H1 (cell line): ENCODE measurements around the gene EPHA2.

ENCODE experiments used
- ATF3 ChIP-seq: IDR thresholded peaks from 2 replicates; pipeline ENCODE4 v1.6.1; 2011; ENCODE audit warnings: low read depth, mild to moderate bottlenecking, low read length; ENCODE audit not compliant: insufficient read depth
- CTCF ChIP-seq, 3 experiments: IDR thresholded peaks; 1 replicate in 2 of 3; 2 replicates in 1 of 3; pipeline versions ENCODE4 v1.5.1 to v1.6.1; 2011; ENCODE audit warnings: low read length in 3 of 3, mild to moderate bottlenecking in 3 of 3, inconsistent platforms in 2 of 3, low read depth in 1 of 3, moderate library complexity in 1 of 3; ENCODE audit not compliant: insufficient read depth in 1 of 3; ENCODE audit errors: control extremely low read depth in 1 of 3
- EP300 ChIP-seq, 2 experiments: IDR thresholded peaks; 1 replicate in 1 of 2; 2 replicates in 1 of 2; pipeline ENCODE4 v1.6.1; 2011 to 2012; ENCODE audit warnings: low read depth in 2 of 2, low read length in 2 of 2, mild to moderate bottlenecking in 2 of 2, borderline replicate concordance in 1 of 2, inconsistent platforms in 1 of 2, moderate library complexity in 1 of 2
- EZH2 ChIP-seq: fragments of 200-600 bp; sonication (generic); IDR thresholded peaks from 2 replicates; pipeline ENCODE4 v1.7.1; 2012; ENCODE audit warnings: low read depth, mild to moderate bottlenecking, moderate library complexity, low read length, inconsistent platforms; ENCODE audit not compliant: severe bottlenecking
- JUN ChIP-seq: IDR thresholded peaks from 2 replicates; pipeline ENCODE4 v1.6.1; 2011; ENCODE audit warnings: low read depth, mild to moderate bottlenecking, improper control_type of control experiment, low read length
- POLR2A ChIP-seq, 2 experiments: IDR thresholded peaks; 1 replicate in 1 of 2; 2 replicates in 1 of 2; pipeline ENCODE4 v1.6.1; 2011; ENCODE audit warnings: low read depth in 2 of 2, low read length in 2 of 2, mild to moderate bottlenecking in 2 of 2; ENCODE audit errors: control extremely low read depth in 1 of 2
- RAD21 ChIP-seq, 2 experiments: IDR thresholded peaks in 1 of 2; conservative IDR thresholded peaks in 1 of 2; 2 replicates each; pipeline ENCODE4 v1.6.1; 2011; ENCODE audit warnings: low read depth in 2 of 2, low read length in 2 of 2, improper control_type of control experiment in 1 of 2, inconsistent platforms in 1 of 2, mild to moderate bottlenecking in 1 of 2, moderate library complexity in 1 of 2
- RXRA ChIP-seq: IDR thresholded peaks from 2 replicates; pipeline ENCODE4 v1.6.1; 2011; ENCODE audit warnings: low read depth, mild to moderate bottlenecking, low read length, moderate library complexity; ENCODE audit not compliant: insufficient read depth

- no peak for TF ChIP-seq CTCF (IDR thresholded peaks at IDR 0.05; ENCODE audit: control extremely low read depth in 1 of 3, insufficient read depth in 1 of 3, low read depth in 1 of 3, low read length in 3 of 3)
- TF ChIP-seq EP300 (IDR thresholded peaks at IDR 0.05; ENCODE audit: borderline replicate concordance in 1 of 2, low read depth in 2 of 2, low read length in 2 of 2): no peak
- TF ChIP-seq POLR2A (IDR thresholded peaks at IDR 0.05; ENCODE audit: control extremely low read depth in 1 of 2, low read depth in 2 of 2, low read length in 2 of 2): no peak
- TF ChIP-seq EZH2: no peak
- TF ChIP-seq RAD21 (IDR thresholded peaks at IDR 0.05 in 1 of 2, conservative IDR thresholded peaks at IDR 0.05 in 1 of 2; ENCODE audit: low read depth in 2 of 2, low read length in 2 of 2): no peak
- TF ChIP-seq RXRA: no peak
- no peak for TF ChIP-seq JUN
- no peak for TF ChIP-seq ATF3
Observed at GRCh38 chr1:16081636-16082035, 74.2 kb downstream of the EPHA2 start.
